Stimulated activated CD8-positive, alpha-beta memory T cell treated with anti-CD3 and anti-CD28 coated beads, Interleukin-7, amount 100 ng/mL, for 48 hours (primary cell): ENCODE measurements around the gene GRIN3B.

Experiments
- DNase-seq, 2 donors: peaks; one replicate each; pipeline ENCODE4 v3.0.0-alpha.2; 2020; ENCODE audit warnings: low read depth in 1 of 2; ENCODE audit errors: extremely low read depth in 1 of 2

Gene GRIN3B

DNA sequence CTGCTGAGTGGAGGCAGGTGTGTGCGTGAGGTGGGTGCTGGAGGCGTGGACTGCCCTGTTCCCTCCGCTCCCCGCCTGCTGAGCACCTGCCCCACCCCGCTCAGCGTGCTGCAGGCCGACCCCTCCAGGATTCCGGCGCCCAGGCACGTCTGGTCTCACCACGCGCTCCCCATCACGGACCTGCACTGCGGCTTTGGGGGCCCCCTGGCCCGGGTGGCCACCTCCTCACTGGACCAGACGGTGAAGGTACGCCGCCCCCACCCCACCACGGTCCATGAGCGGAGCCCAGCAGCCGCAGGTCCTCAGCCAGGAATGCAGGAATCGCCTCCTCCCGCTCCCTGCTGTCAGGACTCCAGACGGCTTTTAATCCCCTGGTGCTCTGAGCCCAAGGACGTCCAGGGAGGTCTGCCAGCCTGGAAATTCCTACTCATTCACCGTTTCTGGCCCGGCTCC, 10.1 kb upstream of the GRIN3B start:
- no peak for DNase-seq

DNA sequence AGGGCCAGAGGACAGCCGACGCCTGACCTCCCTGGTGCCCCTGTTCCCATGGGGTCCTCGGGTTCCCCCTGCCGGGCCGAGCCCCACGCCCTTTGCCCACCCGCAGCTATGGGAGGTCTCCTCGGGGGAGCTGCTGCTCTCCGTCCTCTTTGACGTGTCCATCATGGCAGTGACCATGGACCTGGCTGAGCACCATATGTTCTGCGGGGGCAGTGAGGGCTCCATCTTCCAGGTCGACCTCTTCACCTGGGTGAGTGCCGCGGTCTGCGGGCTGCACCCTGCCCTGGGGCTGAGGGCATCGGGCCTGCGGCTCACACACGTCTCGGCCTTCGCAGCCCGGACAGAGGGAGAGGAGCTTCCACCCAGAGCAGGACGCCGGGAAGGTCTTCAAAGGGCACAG, 9.5 kb upstream of the GRIN3B start:
- DNase-seq: no peak

DNA sequence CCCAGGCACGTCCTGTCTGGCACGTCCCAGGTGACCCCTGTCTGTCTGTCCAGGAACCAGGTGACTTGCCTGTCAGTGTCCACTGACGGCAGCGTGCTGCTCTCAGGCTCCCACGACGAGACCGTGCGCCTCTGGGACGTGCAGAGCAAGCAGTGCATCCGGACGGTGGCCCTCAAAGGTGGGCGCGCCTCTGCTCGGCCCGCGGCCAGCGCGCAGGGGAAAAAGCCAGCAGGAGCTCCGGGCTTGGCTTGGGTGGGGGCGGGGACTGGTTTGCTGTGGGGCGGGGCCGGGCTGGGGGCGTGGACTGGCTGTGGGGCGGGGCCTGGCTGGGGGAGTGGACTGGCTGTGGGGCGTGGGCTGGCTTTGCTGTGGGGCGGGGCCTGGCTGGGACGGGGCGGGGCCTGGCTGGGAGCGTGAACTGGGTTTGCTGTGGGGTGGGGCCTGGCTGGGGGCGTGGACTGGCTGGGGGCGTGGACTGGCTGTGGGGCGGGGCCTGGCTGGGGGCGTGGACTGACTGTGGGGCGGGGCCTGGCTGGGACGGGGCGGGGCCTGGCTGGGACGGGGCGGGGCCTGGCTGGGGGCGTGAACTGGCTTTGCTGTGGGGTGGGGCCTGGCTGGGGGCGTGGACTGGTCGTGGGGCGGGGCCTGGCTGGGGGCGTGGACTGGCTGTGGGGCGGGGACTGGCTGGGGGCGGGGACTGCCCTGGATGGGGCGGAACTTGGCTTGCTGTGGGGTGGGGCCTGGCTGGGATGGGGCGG, 8.9 kb upstream of the GRIN3B start:
- DNase-seq: peak in 1 of 2 donors; percentile 73

DNA sequence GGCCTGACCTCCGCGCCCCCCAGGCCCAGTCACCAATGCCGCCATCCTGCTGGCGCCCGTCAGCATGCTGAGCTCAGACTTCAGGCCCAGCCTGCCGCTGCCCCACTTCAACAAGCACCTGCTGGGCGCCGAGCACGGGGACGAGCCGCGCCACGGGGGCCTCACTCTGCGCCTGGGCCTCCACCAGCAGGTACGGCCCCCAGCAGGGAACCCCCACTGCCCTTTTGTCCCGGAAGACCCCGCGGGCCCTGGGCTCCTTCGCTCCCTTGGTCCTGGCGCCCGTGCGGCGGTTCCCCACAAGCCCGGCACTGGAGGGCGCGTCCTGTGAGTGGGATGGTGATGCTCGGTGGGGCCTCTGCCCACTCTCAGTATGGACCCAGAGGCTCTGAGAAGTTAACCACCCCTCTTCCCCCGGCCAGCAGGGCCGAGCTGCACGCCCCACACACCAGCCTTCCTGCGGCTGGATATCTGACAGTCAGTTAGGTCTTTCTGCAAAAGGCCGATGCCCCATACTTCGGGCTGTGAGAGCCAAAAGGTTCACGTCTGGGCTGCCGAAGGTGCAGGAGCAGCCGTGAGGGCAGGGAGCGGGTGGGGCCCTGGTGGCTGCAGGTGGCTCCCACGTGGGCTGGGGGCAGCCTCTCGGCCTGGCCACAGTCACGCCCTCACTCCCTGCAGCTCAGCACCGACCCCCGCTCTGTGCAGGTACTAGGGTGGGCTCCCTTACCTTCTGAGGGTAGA, 8.1 kb upstream of the GRIN3B start:
- DNase-seq: no peak

DNA sequence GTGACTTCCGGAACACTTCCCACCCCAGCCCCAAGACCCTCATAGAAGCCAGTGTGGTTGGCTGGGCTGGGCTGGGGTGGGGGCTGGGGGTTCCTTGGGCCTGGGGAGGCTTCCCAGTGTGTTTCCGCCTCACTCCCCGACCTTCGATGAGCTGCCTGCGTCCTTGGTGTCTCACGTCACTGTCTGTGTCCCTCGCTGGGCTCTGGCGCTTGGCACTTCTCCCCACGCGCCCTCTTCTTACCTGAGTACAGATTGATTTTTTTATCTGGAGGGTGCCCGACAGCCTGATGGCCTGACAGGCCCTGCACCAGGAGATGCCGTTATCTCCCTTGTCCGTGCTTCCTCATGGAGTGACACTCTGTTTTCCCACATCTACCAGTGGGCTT, 7.6 kb upstream of the GRIN3B start:
- no peak for DNase-seq

DNA sequence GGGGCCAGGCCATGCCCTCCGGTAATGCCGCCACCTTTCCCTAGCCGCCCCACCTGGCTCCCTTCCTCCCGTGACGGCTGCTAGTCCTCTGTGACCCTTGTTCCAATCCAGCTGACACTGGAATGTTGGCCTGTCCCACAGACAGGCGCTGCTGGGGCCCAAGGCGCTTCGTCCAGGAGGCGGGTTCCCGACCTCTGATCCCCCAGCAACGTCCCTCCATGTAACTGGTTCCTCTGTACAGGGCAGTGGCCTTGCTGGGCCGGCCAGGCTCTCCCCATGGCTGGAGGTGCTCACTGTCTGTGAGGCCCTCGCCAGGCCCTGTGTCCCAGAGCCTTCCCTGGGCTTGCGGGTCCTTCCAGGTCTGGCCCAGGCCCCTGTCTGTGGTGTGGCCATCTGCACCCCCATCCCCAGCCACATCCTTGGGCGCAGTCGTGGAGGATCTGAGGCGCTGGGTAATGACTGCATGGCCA, 6.8 kb upstream of the GRIN3B start:
- DNase-seq: no peak

DNA sequence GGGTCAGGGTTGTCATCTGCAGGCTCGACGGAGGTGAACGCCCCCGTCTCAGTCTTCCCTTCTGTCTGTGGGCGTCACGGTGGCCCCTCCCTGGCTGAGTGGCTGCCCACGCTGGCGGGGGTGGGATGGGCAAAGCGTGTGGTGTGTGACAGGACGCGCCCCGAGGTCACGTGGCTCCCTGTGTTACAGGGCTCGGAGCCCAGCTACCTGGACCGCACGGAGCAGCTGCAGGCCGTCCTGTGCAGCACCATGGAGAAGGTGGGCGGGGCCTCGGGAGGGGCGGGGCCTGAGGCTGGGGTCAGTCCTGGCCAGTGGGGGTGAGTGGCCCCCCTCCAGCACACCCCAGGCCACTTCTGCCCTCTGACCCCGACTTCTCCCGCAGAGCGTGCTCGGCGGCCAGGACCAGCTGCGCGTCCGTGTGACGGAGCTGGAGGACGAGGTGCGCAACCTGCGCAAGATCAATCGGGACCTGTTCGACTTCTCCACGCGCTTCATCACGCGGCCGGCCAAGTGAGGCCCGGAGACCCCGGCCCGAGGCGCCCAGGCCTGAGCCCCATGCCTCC, 6.3 kb upstream of the GRIN3B start:
- DNase-seq: no peak

DNA sequence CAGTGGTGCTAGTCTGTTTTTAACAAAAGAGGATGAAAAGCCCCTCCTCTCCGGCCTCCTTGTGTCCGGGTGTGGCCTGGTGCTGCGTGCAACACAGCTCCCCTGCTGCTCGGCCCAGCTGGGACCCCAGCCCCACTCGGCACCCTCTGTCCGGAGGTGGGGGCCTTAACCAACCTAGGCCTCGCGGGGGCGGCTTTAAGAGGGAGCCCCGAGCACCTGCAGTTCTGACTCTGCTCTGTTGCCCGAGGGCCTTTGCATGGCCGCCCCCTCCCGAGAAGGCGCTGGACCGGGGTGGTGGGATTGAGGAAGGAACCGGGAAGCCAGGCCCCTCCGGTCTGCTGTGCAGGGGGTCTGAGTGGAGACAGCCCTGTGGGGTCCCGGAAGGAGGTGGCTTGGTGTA, 5.7 kb upstream of the GRIN3B start:
- DNase-seq: no peak

DNA sequence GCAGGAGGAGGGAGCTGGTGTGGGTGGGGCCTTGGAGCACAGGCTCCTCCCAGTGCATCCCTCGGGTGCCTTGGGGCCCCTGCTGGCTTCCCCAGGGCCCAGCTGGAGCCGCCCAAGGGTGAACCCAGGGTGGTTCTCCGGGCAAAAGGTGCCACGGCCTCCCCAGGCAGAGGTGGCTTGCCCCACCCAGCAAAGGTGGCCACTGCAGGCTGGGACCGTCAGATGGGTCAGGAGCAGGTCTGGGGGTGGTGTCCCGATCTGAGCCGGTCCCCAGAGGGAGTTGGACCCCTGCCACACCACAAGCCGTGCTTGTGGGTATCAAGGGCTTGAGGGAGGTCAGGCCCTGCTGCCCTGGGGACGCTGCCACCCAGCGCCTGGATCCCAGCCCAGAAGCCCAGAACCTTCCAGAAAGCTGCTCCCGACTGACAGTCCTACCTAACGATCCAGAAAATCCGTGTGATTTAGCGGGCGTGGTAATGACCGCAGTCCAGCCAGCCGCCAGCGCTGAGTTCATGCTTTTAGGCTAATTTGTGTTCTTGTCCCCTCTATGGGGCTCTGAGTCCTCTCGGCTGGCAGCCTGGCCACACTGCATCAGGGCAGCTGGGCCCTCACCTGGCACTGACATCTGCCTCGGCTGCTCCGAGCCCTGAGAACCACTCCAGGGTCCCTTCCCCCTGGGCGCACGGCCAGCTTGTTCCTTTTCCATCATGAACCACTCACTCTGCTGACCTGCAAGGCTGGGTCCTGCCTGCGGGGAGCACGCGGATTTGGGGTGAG, 5.0 kb upstream of the GRIN3B start:
- no peak for DNase-seq

DNA sequence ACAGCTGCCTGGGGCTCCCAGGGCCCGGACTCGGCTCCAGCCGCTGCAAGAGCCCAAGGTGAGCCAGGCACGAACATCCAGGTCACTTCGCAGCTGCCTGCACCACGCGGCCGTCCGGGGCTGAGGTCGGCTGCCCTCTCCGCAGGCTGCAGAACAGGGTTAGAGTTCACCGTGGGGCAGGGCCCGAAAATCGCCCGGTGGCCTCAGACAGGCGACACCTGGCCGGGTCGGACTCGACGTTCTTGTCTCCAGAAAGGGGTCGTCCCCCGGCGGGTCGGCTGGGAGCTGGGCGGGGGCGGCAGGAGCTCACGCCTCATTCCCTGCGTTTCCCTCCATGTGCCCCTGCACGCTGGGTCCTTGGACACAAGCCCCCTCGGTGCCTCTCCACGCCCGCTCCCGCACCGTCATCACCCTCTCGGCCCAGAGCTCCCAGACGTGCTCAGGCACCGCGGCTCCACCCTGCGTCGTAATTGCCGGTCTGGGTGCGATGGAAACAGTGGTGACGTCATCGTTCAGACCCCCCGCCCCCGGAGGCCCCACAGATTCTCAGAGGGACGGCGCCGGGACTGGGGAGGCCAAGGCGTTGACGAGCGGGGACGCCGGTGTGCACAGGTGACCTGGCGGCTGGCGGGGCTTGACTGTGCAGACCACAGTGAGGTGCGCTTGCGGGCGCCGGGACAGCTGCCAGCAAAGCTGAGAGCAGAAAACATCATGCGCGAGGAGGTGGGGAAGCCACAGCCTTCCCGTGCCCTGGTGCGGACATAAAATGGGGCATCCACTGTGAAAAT, 4.0 kb upstream of the GRIN3B start:
- DNase-seq: peak in 1 of 2 donors; percentile 47

DNA sequence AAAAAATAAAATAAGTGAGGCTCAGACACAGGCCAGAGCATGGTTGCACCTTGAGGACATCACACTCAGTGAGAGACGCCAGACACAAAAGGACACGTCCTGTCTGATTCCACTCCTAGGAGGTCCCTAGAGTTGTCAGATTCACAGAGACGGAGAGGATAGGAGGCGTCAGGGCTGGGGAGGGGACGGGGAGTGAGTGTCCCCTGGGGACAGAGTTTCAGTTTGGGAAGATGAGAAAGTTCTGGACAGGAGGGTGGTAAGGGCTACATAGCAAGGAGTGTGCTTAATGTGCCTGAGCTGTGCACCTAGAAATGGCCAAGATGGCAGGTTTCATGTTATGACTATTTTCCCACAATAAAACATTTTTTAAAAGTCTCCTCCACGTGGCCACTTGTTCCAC, 2.2 kb upstream of the GRIN3B start:
- DNase-seq: no peak

DNA sequence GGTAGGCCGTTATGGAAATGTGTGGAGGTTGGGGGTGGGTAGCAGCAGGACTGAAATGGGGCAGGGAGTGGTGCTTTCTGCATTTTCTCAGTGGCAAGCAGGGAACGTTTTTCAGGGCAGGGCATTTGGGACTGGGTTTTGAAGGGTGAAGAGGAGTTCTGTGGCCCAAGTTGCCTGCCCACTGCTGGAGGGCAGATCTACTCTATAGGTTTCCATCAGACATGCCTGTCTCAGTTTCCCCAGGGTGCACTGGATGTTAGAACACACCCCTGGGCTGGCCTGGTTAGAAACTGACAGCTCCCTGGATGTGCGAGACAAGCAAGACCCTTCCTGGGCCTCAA, 870 bp upstream of the GRIN3B start:
- no peak for DNase-seq

DNA sequence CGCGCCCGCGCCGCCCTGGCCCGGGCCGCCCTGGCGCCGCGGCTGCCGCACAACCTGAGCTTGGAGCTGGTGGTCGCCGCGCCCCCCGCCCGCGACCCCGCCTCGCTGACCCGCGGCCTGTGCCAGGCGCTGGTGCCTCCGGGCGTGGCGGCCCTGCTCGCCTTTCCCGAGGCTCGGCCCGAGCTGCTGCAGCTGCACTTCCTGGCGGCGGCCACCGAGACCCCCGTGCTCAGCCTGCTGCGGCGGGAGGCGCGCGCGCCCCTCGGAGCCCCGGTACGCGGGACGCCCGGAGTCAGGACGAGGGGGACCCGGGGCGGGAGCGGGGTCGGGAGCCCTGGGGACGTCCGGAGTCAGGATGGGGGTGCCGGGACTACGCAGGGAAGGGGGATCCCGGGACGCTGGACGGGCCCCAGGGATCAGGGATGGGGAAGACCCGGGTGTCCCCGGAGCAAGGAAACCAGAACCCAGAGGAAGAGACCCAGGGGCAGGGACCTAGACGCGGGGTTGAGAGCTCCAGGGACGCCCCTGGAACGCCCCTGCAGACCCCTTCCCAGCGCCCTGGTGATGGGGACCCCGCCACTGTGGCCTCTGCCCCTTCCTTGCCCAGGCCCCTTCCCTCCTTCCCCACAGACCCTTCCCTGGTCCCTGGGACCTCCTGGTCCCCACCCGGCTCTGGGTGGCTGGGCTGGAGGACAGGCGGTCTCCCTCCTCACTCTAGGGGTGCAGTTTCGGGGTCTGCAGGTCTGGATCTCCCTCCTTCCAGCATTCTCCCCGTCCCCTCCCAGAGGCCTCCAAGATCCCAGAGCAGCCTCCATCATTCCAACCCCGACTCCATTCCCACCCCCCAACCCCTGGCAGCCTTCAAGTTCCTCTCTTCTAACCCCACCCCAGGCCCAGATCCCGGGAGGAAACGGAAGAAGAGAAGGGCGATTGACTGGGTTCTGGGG, 645 bp downstream of the GRIN3B start:
- no peak for DNase-seq

DNA sequence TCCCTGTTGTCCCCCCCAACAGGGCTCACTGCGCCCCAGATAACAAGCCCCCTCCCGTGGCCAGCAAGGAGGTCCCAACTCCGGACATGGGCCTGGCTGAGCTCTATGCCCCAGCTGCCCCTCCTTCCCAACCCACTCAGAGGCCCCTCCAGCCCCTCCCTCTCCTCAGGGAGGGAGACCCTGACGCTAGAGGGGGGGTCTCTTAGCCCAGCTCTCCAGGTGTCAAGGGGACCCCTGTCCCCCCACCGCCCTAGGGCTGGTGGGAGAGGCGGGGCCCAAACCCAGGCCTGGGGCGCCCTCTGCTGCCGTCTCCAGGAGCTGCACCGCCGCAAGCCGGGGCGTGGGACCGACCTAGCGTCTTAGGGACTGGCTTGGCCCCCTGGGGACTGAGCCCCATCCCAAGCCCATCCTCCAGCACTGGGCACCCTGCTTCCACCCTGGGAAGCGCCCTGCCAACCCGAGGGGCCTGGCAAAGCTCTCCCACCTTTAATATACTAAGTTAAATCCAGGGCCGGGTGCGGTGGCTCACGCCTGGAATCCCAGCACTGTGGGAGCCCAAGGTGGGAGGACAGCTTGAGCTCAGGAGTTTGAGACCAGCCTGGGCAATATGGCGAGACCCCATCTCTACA, 1.4 kb downstream of the GRIN3B start:
- peak in 1 of 2 donors; percentile 41 for DNase-seq

DNA sequence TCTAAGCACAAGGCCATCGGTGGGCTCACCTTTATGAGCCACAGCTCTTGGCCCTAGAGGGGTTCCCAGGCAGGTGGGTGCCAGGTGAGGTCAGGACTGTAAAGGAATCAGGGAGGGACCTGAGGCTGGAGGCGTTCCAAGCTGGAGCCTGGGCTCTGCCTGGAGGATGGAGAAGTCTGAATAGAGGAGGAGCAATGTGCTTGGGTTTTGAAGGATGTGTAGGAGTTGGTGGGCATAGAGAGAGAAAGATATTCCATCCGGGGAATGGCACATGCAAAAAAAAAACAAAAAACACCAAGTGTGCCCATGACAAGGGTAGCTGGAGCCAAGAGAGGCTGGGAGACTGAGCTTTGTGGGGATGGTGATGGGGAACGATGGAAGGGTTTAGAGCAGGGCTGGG, 2.4 kb downstream of the GRIN3B start:
- DNase-seq: no peak

DNA sequence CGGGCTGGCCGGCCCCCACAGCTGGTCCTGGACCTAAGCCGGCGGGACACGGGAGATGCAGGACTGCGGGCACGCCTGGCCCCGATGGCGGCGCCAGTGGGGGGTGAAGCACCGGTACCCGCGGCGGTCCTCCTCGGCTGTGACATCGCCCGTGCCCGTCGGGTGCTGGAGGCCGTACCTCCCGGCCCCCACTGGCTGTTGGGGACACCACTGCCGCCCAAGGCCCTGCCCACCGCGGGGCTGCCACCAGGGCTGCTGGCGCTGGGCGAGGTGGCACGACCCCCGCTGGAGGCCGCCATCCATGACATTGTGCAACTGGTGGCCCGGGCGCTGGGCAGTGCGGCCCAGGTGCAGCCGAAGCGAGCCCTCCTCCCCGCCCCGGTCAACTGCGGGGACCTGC, 3.1 kb downstream of the GRIN3B start:
- DNase-seq: no peak

DNA sequence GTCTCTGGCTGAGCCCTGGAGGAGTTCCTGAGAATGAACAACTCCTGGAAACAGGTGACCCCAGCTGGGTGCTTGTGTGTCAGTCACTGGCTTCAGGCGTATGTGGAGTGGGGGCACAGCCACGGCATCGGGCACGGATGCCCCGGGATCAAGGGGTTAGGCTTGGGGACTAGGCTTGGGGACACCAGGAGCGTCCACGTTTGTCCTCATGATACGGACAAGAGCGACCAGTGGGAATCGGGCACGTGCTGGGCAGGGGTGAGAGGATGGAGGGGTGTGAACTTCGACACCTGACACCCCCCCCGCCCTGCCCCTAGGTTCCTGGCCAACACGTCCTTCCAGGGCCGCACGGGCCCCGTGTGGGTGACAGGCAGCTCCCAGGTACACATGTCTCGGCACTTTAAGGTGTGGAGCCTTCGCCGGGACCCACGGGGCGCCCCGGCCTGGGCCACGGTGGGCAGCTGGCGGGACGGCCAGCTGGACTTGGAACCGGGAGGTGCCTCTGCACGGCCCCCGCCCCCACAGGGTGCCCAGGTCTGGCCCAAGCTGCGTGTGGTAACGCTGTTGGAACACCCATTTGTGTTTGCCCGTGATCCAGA, 4.1 kb downstream of the GRIN3B start:
- DNase-seq: no peak

DNA sequence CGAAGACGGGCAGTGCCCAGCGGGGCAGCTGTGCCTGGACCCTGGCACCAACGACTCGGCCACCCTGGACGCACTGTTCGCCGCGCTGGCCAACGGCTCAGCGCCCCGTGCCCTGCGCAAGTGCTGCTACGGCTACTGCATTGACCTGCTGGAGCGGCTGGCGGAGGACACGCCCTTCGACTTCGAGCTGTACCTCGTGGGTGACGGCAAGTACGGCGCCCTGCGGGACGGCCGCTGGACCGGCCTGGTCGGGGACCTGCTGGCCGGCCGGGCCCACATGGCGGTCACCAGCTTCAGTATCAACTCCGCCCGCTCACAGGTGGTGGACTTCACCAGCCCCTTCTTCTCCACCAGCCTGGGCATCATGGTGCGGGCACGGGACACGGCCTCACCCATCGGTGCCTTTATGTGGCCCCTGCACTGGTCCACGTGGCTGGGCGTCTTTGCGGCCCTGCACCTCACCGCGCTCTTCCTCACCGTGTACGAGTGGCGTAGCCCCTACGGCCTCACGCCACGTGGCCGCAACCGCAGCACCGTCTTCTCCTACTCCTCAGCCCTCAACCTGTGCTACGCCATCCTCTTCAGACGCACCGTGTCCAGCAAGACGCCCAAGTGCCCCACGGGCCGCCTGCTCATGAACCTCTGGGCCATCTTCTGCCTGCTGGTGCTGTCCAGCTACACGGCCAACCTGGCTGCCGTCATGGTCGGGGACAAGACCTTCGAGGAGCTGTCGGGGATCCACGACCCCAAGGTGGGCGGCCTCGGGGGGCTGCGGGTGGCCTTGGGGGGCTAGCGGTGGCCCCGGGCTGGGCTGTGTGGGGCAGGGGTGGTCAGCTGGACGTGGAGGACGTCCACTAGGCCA, 4.8 kb downstream of the GRIN3B start:
- no peak for DNase-seq
